GM13976 (cell line): Measurements from ENCODE around the gene FMO2.

Source experiments
- DNase-seq: peaks from one replicate; pipeline ENCODE4 v3.0.0; 2012; ENCODE audit warnings: low spot score
- CTCF ChIP-seq: IDR thresholded peaks from 2 replicates; pipeline ENCODE4 v1.5.1; 2012; ENCODE audit warnings: borderline replicate concordance, mild to moderate bottlenecking; ENCODE audit not compliant: insufficient read depth; ENCODE audit errors: extremely low read depth, missing control alignments, control extremely low read depth
- in situ Hi-C: fragments of 300-500 bp; cut with MboI; formaldehyde crosslinking; loops from one replicate; pipeline ENCODE4 v1.12.0; 2022; ENCODE audit warnings: low sequenced_read_pairs, mixed read lengths, inconsistent platforms; ENCODE audit not compliant: unreplicated experiment

The FMO2 gene

GRCh38 chr1:171258429-171258828, 73.3 kb downstream of the FMO2 start:
- in situ Hi-C loops = no loop called here
- no peak for DNase-seq
- TF ChIP-seq CTCF = no peak

GRCh38 chr1:171258943-171259342, 73.8 kb downstream of the FMO2 start:
- no peak for TF ChIP-seq CTCF
- DNase-seq = no peak
- in situ Hi-C loops = no loop called here
